Spleen (tissue), 11 donors: ENCODE data around the gene NSD1. TPM values are rescaled to one million over a fixed set of nuclear protein-coding genes. Genes with fewer than 3 reads are reported as not detected.
A peak's percentile ranks its signal among the peaks of the same experiment; 100 is the strongest.

Experiments
- DNase-seq: peaks from one replicate; pipeline ENCODE4 v3.0.0-alpha.2; 2020
- H3K27ac ChIP-seq, 8 donors: fragments of 200-600 bp; sonication (generic) in 7 of 8; 1 replicate in 4 of 8; 2 replicates in 4 of 8; pipeline versions ENCODE4 v1.5.0 to v1.8.0; 2016 to 2021; ENCODE audit warnings: inconsistent platforms in 4 of 8, mild to moderate bottlenecking in 4 of 8, moderate library complexity in 1 of 8
- H3K27me3 ChIP-seq, 7 donors: fragments of 200-600 bp; sonication (generic) in 6 of 7; replicated peaks in 1 of 7; 1 replicate in 4 of 7; 2 replicates in 3 of 7; pipeline versions ENCODE4 v1.5.0 to v1.8.0; 2016 to 2021; ENCODE audit warnings: inconsistent platforms in 3 of 7, mild to moderate bottlenecking in 1 of 7
- H3K36me3 ChIP-seq, 6 donors: fragments of 200-600 bp; sonication (generic) in 5 of 6; 1 replicate in 4 of 6; 2 replicates in 2 of 6; pipeline versions ENCODE4 v1.5.0 to v1.8.0; 2016 to 2021; ENCODE audit warnings: inconsistent platforms in 2 of 6
- H3K4me1 ChIP-seq, 6 donors: fragments of 200-600 bp; sonication (generic) in 5 of 6; 1 replicate in 3 of 6; 2 replicates in 3 of 6; pipeline versions ENCODE4 v1.5.0 to v1.8.0; 2016 to 2021; ENCODE audit warnings: inconsistent platforms in 3 of 6
- H3K4me3 ChIP-seq, 8 donors: fragments of 200-600 bp; sonication (generic) in 7 of 8; 1 replicate in 4 of 8; 2 replicates in 4 of 8; pipeline versions ENCODE4 v1.5.0 to v1.8.0; 2016 to 2021; ENCODE audit warnings: inconsistent platforms in 4 of 8, mild to moderate bottlenecking in 4 of 8, moderate library complexity in 2 of 8
- H3K9me3 ChIP-seq, 8 donors: fragments of 200-600 bp; sonication (generic) in 7 of 8; 1 replicate in 4 of 8; 2 replicates in 4 of 8; pipeline versions ENCODE4 v1.5.0 to v1.8.0; 2016 to 2021; ENCODE audit warnings: inconsistent platforms in 4 of 8
- CTCF ChIP-seq, 11 experiments: fragments of 200-600 bp in 7 of 11; fragments of 450-650 bp in 4 of 11; sonication (generic) in 4 of 11; IDR thresholded peaks in 8 of 11; conservative IDR thresholded peaks in 3 of 11; 1 replicate in 7 of 11; 2 replicates in 4 of 11; pipeline versions ENCODE4 v1.4.0 to v1.8.0; 2016 to 2021; ENCODE audit warnings: antibody characterized with exemption in 11 of 11, inconsistent platforms in 4 of 11, mild to moderate bottlenecking in 1 of 11
- POLR2A ChIP-seq, 3 donors: fragments of 450-650 bp; IDR thresholded peaks; one replicate each; pipeline ENCODE4 v1.5.1; 2017; ENCODE audit warnings: antibody characterized with exemption in 3 of 3, mild to moderate bottlenecking in 1 of 3
- POLR2AphosphoS5 ChIP-seq, 3 donors: sonication (generic); formaldehyde crosslinking; IDR thresholded peaks; one replicate each; pipeline ENCODE4 v1.5.1; 2017; ENCODE audit warnings: antibody characterized with exemption in 3 of 3
- WGBS, 5 donors: extraction: QIAGEN DNeasy Blood & Tissue Kit in 3 of 5; methylation state at CpG; one replicate each; pipeline versions ENCODE4 v1.1.5 to v1.1.7; 2013 to 2018; 5-methylcytosine and 5-hydroxymethylcytosine counted together
- intact Hi-C: fragments of 100-400 bp; cut with DNase I; formaldehyde crosslinking; loops from one replicate; pipeline ENCODE4 v1.15.0; 2023; ENCODE audit warnings: low total_unique reads
- polyA plus RNA-seq, 3 donors: library from polyadenylated mRNA; stranded (reverse); fragments of 200-250 nt; gene quantifications; one replicate each; pipeline ENCODE4 v1.2.1, GENCODE V29; 2013
- total RNA-seq, 7 donors: library from RNA; depleted of rRNA in 3 of 7; stranded (reverse); fragments of >200 nt in 3 of 7; fragmentation: NEBNext Ultra II Directional in 4 of 7; extraction: Animal tissue kit (Norgen Biotek cat#: 25700) in 4 of 7; gene quantifications; one replicate each; pipeline versions ENCODE4 v1.1.0 to v1.2.1, GENCODE V29; 2016 to 2021
- donor health status: healthy with polysubstance abuse.
- donor health status: DM: no; HTN: no; CAD: no; lungs with moderate emphysema.
- donor health status: DM: no; HTN: no; CAD: no.
- donor health status: Bipolar disorder and iron deficiency.
- donor health status: healthy.
- donor health status: DM: no; HTN: no; CAD: no.
- donor health status: DM: yes; HTN: yes; CAD: no.

NSD1 gene
- total and polyA plus RNA-seq, 10 donors = 4.1 to 130 (median 69.1) TPM

- TF ChIP-seq CTCF (IDR thresholded peaks at IDR 0.05 in 8 of 11, conservative IDR thresholded peaks at IDR 0.05 in 3 of 11) (no peak), POLR2AphosphoS5 (IDR thresholded peaks at IDR 0.05) (peak; percentile 85 to 91 (median 88))
- Histone ChIP-seq H3K27ac (peak overlapping the region in 5 of 8 donors; percentile 45 to 63 (median 51)), H3K9me3 (no peaks in the 10 kb centered on the region), H3K36me3 (peaks cover 0 to 25% (median 0%) of the 10 kb centered on the region in 6 donors), H3K4me3 (no peak overlapping the region), H3K27me3 (no peaks in the 10 kb centered on the region), H3K4me1 (peaks cover 0 to 76% (median 34%) of the 10 kb centered on the region in 6 donors)
- intact Hi-C loops = no loop called here
- DNase-seq = no peak
- WGBS, 5 donors = 50 to 69% (median 55%) methylated on average over 12 of the region's 12 CpGs
Observed at GRCh38 chr5:177094224-177095087, 39.1 kb upstream of the NSD1 start.

- peaks cover 0 to 76% (median 36%) of the 10 kb centered on the region in 6 donors for H3K4me1 ChIP-seq
- intact Hi-C loops = no loop called here
- TF ChIP-seq POLR2A (IDR thresholded peaks at IDR 0.05) (no peak), POLR2AphosphoS5 (IDR thresholded peaks at IDR 0.05) (no peak), CTCF (IDR thresholded peaks at IDR 0.05 in 8 of 11, conservative IDR thresholded peaks at IDR 0.05 in 3 of 11) (no peak)
- H3K27me3 ChIP-seq = peaks cover 0 to under 1% (median 0%) of the 10 kb centered on the region in 7 donors
- H3K4me3 ChIP-seq = no peak overlapping the region
- no peak for DNase-seq
- peak overlapping the region in 6 of 8 donors; percentile 27 to 63 (median 49) for H3K27ac ChIP-seq
- H3K36me3 ChIP-seq = peaks cover 0 to 25% (median 0%) of the 10 kb centered on the region in 6 donors
- WGBS, 5 donors = 70 to 84% (median 80%) methylated on average over 17 to 28 of the region's 28 CpGs
- H3K9me3 ChIP-seq = no peaks in the 10 kb centered on the region
Observed at GRCh38 chr5:177095088-177095669, 38.4 kb upstream of the NSD1 start.

GRCh38 chr5:177096162-177097015, 37.2 kb upstream of the NSD1 start:
- TF ChIP-seq POLR2A (IDR thresholded peaks at IDR 0.05) = no peak
- TF ChIP-seq CTCF (IDR thresholded peaks at IDR 0.05 in 8 of 11, conservative IDR thresholded peaks at IDR 0.05 in 3 of 11) = no peak
- TF ChIP-seq POLR2AphosphoS5 (IDR thresholded peaks at IDR 0.05) = no peak
- Histone ChIP-seq H3K9me3 (no peaks in the 10 kb centered on the region), H3K4me1 (peaks cover 0 to 71% (median 34%) of the 10 kb centered on the region in 6 donors), H3K27ac (peak overlapping the region in 7 of 8 donors; percentile 20 to 63 (median 47)), H3K4me3 (no peak overlapping the region), H3K27me3 (peaks cover 0 to 10% (median 0%) of the 10 kb centered on the region in 7 donors), H3K36me3 (peaks cover 0 to 23% (median 0%) of the 10 kb centered on the region in 6 donors)
- intact Hi-C loops = no loop called here
- WGBS, 5 donors = 74 to 85% (median 80%) methylated on average over 25 to 29 of the region's 29 CpGs
- no peak for DNase-seq
